MCF 10A (cell line): ENCODE measurements around the gene NEK1. TPM values are rescaled to one million over a fixed set of nuclear protein-coding genes. Genes with fewer than 3 reads are reported as not detected.

ENCODE experiments used
- BruUV-seq: library from RNA; stranded (reverse); fragments of 400-500 nt; replicated peaks from 2 replicates; lab custom pipeline; 2021; lab: Mats Ljungman, UMichigan
- CTCF ChIA-PET: fragments of 300-600 bp; sonication (Branson Sonifier 250); formaldehyde crosslinking; extraction: SDS; loops from one replicate; lab custom pipeline; 2021; ENCODE audit warnings: antibody characterized with exemption, inconsistent platforms; lab: Yijun Ruan, JAX
- POLR2A ChIA-PET: fragments of 300-600, 350-650 bp; sonication (Branson Sonifier 250); formaldehyde crosslinking; extraction: SDS; loops from one replicate; lab custom pipeline; 2020; ENCODE audit warnings: antibody characterized with exemption, inconsistent platforms; lab: Yijun Ruan, JAX
- DNase-seq: peaks from one replicate; pipeline ENCODE4 v3.0.0-alpha.2; 2018; ENCODE audit not compliant: unreplicated experiment
- H3K27ac Mint-ChIP-seq: one replicate; pipeline ENCODE4 v1.8.0; 2022; ENCODE audit warnings: mild to moderate bottlenecking, low read depth, mixed read lengths; ENCODE audit not compliant: unreplicated experiment
- H3K27me3 Mint-ChIP-seq: one replicate; pipeline ENCODE4 v1.8.0; 2022; ENCODE audit warnings: mixed read lengths; ENCODE audit not compliant: insufficient read depth, unreplicated experiment
- H3K36me3 Mint-ChIP-seq: one replicate; pipeline ENCODE4 v1.8.0; 2022; ENCODE audit warnings: mild to moderate bottlenecking, moderate library complexity, mixed read lengths; ENCODE audit not compliant: insufficient read depth, unreplicated experiment
- H3K4me1 Mint-ChIP-seq: one replicate; pipeline ENCODE4 v1.8.0; 2022; ENCODE audit warnings: mixed read lengths; ENCODE audit not compliant: insufficient read depth, unreplicated experiment
- H3K4me3 Mint-ChIP-seq: one replicate; pipeline ENCODE4 v1.8.0; 2022; ENCODE audit warnings: mild to moderate bottlenecking, moderate library complexity, mixed read lengths; ENCODE audit not compliant: unreplicated experiment
- H3K9me3 Mint-ChIP-seq: one replicate; pipeline ENCODE4 v1.8.0; 2022; ENCODE audit warnings: mixed read lengths; ENCODE audit not compliant: unreplicated experiment
- intact Hi-C: fragments of 100-400 bp; cut with micrococcal nuclease; formaldehyde crosslinking; loops from 2 replicates; pipeline ENCODE4 v1.14.1; 2022
- total RNA-seq: library from RNA; stranded (reverse); gene quantifications from 2 replicates; pipeline ENCODE4 v1.2.3, GENCODE V29; 2022
- TF ChIP-seq, protein P1 (sequence below): fragments of 200-600 bp; IDR thresholded peaks from one replicate; pipeline ENCODE4 v1.8.0; 2022; ENCODE audit warnings: antibody characterized with exemption, mild to moderate bottlenecking; ENCODE audit not compliant: unreplicated experiment

Gene NEK1
- total RNA-seq, 1 experiment from 2014 or later: 15.5 TPM

GRCh38 chr4:169420291-169420690 is 192.1 kb downstream of the NEK1 start:
- POLR2A ChIA-PET: no interaction called here
- no peaks in the 10 kb centered on the region for H3K4me1 Mint-ChIP-seq

DNA sequence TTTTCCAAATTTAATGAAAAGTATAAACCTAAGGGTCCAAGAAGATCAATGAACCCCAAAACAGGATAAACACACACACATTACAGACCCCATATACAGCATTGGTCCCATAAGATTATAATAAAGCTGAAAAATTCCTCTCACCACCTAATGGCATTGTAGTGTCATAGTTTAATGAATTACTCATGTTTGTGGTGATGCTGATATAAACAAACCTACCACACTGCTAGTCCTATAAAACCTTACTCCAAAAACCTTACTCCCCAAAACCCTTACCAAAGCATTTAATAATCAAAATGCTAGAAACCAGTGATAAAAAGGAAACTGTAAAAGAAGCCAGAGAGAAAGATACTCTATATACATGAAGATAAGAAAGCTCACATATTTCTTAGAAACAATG is 193.5 kb downstream of the NEK1 start:
- Mint-ChIP-seq H3K4me3 (no peak overlapping the region), H3K9me3 (no peaks in the 10 kb centered on the region), H3K27me3 (no peaks in the 10 kb centered on the region), H3K36me3 (no peaks in the 10 kb centered on the region), H3K4me1 (no peaks in the 10 kb centered on the region), H3K27ac (no peak overlapping the region)
- ChIA-PET POLR2A (no interaction called here), CTCF (interaction anchor here (0.5 kb wide), 1 partner anchor 905 kb away, joined by 3 read pairs; no protein-coding TSS in a partner anchor)
- no peak for DNase-seq
- TF ChIP-seq, protein P1, sequence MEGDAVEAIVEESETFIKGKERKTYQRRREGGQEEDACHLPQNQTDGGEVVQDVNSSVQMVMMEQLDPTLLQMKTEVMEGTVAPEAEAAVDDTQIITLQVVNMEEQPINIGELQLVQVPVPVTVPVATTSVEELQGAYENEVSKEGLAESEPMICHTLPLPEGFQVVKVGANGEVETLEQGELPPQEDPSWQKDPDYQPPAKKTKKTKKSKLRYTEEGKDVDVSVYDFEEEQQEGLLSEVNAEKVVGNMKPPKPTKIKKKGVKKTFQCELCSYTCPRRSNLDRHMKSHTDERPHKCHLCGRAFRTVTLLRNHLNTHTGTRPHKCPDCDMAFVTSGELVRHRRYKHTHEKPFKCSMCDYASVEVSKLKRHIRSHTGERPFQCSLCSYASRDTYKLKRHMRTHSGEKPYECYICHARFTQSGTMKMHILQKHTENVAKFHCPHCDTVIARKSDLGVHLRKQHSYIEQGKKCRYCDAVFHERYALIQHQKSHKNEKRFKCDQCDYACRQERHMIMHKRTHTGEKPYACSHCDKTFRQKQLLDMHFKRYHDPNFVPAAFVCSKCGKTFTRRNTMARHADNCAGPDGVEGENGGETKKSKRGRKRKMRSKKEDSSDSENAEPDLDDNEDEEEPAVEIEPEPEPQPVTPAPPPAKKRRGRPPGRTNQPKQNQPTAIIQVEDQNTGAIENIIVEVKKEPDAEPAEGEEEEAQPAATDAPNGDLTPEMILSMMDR: no peak
- intact Hi-C loops: no loop called here
- BruUV-seq: no TSS peak

More at GRCh38 chr4:169420291-169420690, 192.1 kb downstream of the NEK1 start:
- Mint-ChIP-seq H3K9me3 (no peaks in the 10 kb centered on the region), H3K27me3 (no peaks in the 10 kb centered on the region), H3K4me3 (no peak overlapping the region), H3K27ac (no peak overlapping the region), H3K36me3 (peaks cover 6% of the 10 kb centered on the region)
- TF ChIP-seq, protein P1: no peak
- intact Hi-C loops: no loop called here
- DNase-seq: no peak
- CTCF ChIA-PET: no interaction called here
- BruUV-seq: no TSS peak

DNA sequence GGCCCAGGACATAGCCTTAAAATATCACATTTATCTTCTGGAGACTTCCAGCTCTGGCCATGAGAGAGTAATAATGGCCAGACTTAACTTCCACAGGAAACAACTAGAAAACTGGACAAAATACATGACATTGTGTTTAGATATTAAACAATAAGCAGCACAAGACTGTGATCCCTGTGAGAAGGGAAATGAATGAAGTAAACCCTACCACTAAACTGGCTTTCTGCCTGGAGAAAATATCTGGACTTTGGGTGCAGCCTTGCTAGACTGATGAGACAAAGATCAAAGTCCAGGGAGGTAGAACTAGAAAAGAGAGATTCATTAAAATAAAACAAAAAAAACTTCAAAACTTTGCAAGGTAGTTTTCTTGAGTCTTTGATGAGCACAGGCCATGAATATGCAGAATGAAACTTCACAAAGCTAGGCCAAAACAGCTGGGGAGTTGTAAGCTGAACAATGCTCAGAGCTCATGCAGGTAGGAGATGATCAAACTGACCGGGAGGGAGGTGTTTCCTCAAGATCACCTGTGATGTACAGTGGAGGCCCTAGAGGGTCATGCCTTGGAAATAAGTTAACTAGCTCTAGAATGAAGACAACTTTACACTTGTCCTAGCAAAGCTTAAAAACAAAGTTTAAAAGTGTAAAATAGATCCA is 194.6 kb downstream of the NEK1 start:
- CTCF ChIA-PET: no interaction called here
- Mint-ChIP-seq H3K27ac (no peak overlapping the region), H3K9me3 (no peaks in the 10 kb centered on the region), H3K4me3 (no peak overlapping the region), H3K27me3 (no peaks in the 10 kb centered on the region), H3K36me3 (no peaks in the 10 kb centered on the region), H3K4me1 (no peaks in the 10 kb centered on the region)
- DNase-seq: no peak
- TF ChIP-seq, protein P1: no peak
- POLR2A ChIA-PET: no interaction called here
- intact Hi-C loops: no loop called here
- BruUV-seq: no TSS peak

- Mint-ChIP-seq H3K4me3 (no peak overlapping the region), H3K36me3 (no peaks in the 10 kb centered on the region), H3K4me1 (no peaks in the 10 kb centered on the region), H3K9me3 (no peaks in the 10 kb centered on the region), H3K27me3 (no peaks in the 10 kb centered on the region), H3K27ac (no peak overlapping the region)
- intact Hi-C loops: no loop called here
- POLR2A ChIA-PET: no interaction called here
- no TSS peak for BruUV-seq
- CTCF ChIA-PET: interaction anchor here (0.5 to 0.6 kb wide), 2 partner anchors 18 to 26 kb away, joined by 3 read pairs; no protein-coding TSS in a partner anchor
- TF ChIP-seq, protein P1: no peak
- DNase-seq: no peak
Observed at GRCh38 chr4:169416997-169417396, 195.4 kb downstream of the NEK1 start.
